ENCODE measurements around the gene TMED10. TPM values are rescaled to one million over a fixed set of nuclear protein-coding genes. Genes with fewer than 3 reads are reported as not detected.

Gene TMED10
- total RNA-seq (401 TPM), polyA plus RNA-seq (ENCODE audit: insufficient read depth, low read depth, low replicate concordance) (222 TPM)
- long read RNA-seq, donor 1, full-length matches to known transcripts = 66 of 66 reads
- long read RNA-seq, donor 1, partial matches to known transcripts = 0 of 66 reads
- long read RNA-seq, donor 1, other reads (novel, unspliced or antisense) = 0 of 66 reads
- long read RNA-seq, donor 2, full-length matches to known transcripts = 78 of 78 reads
- long read RNA-seq, donor 2, partial matches to known transcripts = 0 of 78 reads
- long read RNA-seq, donor 2, other reads (novel, unspliced or antisense) = 0 of 78 reads
- long read RNA-seq, donor 3, full-length matches to known transcripts = 116 of 461 reads
- long read RNA-seq, donor 3, partial matches to known transcripts = 345 of 461 reads
- long read RNA-seq, donor 3, other reads (novel, unspliced or antisense) = 0 of 461 reads
- long read RNA-seq, donor 4, full-length matches to known transcripts = 84 of 91 reads
- long read RNA-seq, donor 4, partial matches to known transcripts = 7 of 91 reads
- long read RNA-seq, donor 4, other reads (novel, unspliced or antisense) = 0 of 91 reads
- long read RNA-seq, donor 5, full-length matches to known transcripts = 9 of 9 reads
- long read RNA-seq, donor 5, partial matches to known transcripts = 0 of 9 reads
- long read RNA-seq, donor 5, other reads (novel, unspliced or antisense) = 0 of 9 reads
- long read RNA-seq, donor 6, full-length matches to known transcripts = 104 of 110 reads
- long read RNA-seq, donor 6, partial matches to known transcripts = 6 of 110 reads
- long read RNA-seq, donor 6, other reads (novel, unspliced or antisense) = 0 of 110 reads
- long read RNA-seq, donor 7, full-length matches to known transcripts = 267 of 295 reads
- long read RNA-seq, donor 7, partial matches to known transcripts = 1 of 295 reads
- long read RNA-seq, donor 7, other reads (novel, unspliced or antisense) = 27 of 295 reads
- long read RNA-seq, donor 8, full-length matches to known transcripts = 51 of 57 reads
- long read RNA-seq, donor 8, partial matches to known transcripts = 6 of 57 reads
- long read RNA-seq, donor 8, other reads (novel, unspliced or antisense) = 0 of 57 reads
- long read RNA-seq, donor 9, full-length matches to known transcripts = 38 of 38 reads
- long read RNA-seq, donor 9, partial matches to known transcripts = 0 of 38 reads
- long read RNA-seq, donor 9, other reads (novel, unspliced or antisense) = 0 of 38 reads
- long read RNA-seq, donor 10, full-length matches to known transcripts = 63 of 260 reads
- long read RNA-seq, donor 10, partial matches to known transcripts = 102 of 260 reads
- long read RNA-seq, donor 10, other reads (novel, unspliced or antisense) = 95 of 260 reads

DNA sequence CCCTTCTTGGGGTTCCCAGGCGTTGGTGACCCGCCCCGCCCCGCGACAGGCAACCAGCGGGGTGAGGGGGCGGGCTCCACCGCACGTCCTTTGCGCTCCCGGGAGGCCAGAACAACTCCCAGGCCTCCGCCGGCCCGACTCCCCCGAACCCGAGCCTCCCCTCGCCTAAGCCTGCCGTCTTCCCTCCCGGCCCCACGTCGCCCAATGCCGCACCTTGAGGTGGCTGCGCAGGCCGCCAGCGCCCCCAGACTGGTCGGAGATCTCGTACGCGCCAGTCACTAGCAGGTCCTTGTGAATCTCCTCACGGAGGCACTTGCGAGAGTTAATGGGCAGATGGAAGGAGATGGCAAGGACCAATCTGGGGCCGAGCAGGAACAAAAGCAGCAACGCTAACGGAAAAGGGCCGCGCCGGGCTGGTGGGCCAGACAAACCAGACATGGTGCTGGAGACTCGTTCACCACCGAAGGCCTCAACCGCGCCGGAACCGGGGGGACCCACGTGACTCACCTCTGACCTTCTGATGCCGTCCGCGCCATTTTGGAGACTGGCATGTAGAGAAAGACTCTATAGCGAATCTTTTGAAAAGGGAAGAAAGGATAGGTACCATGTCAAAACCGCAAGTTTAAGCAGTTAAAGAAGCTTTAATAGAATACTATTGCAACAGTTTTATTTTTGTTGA lies at the start of gene TMED10:
Gene TMED10, minus strand, starts transcription at position 471 of the 679 bp plus-strand sequence. Its CDS starts 33 bp downstream, at position 438.
- peak within 1 kb of the TSS; percentile 78 to 96 (median 88) for H3K4me3 ChIP-seq (ENCODE audit: low read length in 3 of 3)
- TF ChIP-seq, protein P1, sequence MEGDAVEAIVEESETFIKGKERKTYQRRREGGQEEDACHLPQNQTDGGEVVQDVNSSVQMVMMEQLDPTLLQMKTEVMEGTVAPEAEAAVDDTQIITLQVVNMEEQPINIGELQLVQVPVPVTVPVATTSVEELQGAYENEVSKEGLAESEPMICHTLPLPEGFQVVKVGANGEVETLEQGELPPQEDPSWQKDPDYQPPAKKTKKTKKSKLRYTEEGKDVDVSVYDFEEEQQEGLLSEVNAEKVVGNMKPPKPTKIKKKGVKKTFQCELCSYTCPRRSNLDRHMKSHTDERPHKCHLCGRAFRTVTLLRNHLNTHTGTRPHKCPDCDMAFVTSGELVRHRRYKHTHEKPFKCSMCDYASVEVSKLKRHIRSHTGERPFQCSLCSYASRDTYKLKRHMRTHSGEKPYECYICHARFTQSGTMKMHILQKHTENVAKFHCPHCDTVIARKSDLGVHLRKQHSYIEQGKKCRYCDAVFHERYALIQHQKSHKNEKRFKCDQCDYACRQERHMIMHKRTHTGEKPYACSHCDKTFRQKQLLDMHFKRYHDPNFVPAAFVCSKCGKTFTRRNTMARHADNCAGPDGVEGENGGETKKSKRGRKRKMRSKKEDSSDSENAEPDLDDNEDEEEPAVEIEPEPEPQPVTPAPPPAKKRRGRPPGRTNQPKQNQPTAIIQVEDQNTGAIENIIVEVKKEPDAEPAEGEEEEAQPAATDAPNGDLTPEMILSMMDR (IDR thresholded peaks at IDR 0.05; ENCODE audit: borderline replicate concordance, extremely low read depth, insufficient read depth) = no peak
- H3K9me3 ChIP-seq (ENCODE audit: control insufficient read depth in 2 of 3, insufficient read depth in 1 of 3, low read length in 3 of 3) = no peaks in the 10 kb centered on the region
- DNase-seq (peak; percentile 91 to 97 (median 96)), FAIRE-seq (no peak)
- H3K36me3 ChIP-seq (ENCODE audit: control insufficient read depth in 2 of 3, insufficient read depth in 3 of 3, low read length in 3 of 3) = no peaks in the 10 kb centered on the region
- H3K9ac ChIP-seq (ENCODE audit: low read length in 3 of 3) = peak within 1 kb of the TSS; percentile 64 to 93 (median 79)
- H3K27ac ChIP-seq (ENCODE audit: low read depth in 2 of 2, low read length in 2 of 2) = peak within 1 kb of the TSS; percentile 97
- no peaks in the 10 kb centered on the region for H3K27me3 ChIP-seq (ENCODE audit: control insufficient read depth, insufficient read depth, low read length)
- intact Hi-C loops (cut with DNase I) = no loop called here
- H3K4me1 ChIP-seq (ENCODE audit: control insufficient read depth in 2 of 3, insufficient read depth in 2 of 3, low read depth in 1 of 3, low read length in 3 of 3) = peaks cover 0 to 11% (median 0%) of the 10 kb centered on the region in 3 donors

DNA sequence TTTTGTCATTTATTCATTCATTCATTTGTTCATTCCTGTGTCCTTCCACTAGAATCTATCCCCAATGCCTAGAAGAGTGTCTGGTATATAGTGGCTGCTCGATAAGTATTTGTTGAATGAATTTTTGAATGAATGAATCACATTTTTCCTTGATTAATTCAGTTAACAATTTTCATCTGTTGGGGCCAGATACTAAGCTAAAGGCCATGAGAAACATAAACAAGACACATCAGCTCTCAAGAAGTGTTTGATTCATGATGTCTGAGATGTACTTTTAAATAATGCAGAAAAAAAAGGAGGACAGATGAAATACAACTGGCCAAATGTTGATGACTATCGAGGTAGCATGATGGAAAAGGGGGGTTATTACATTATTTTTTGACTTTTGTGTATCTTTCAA lies 48.1 kb upstream of the TMED10 start:
- DNase-seq = no peak
- no peak for FAIRE-seq

More for the DNA sequence above, 48.1 kb upstream of the TMED10 start:
- TF ChIP-seq, protein P1 (IDR thresholded peaks at IDR 0.05; ENCODE audit: borderline replicate concordance, extremely low read depth, insufficient read depth) = no peak
- Histone ChIP-seq H3K4me3 (ENCODE audit: low read length in 3 of 3) (no peak overlapping the region), H3K27ac (ENCODE audit: low read depth in 2 of 2, low read length in 2 of 2) (no peak overlapping the region), H3K9me3 (ENCODE audit: control insufficient read depth in 2 of 3, insufficient read depth in 1 of 3, low read length in 3 of 3) (no peaks in the 10 kb centered on the region), H3K36me3 (ENCODE audit: control insufficient read depth in 2 of 3, insufficient read depth in 3 of 3, low read length in 3 of 3) (no peaks in the 10 kb centered on the region), H3K4me1 (ENCODE audit: control insufficient read depth in 2 of 3, insufficient read depth in 2 of 3, low read depth in 1 of 3, low read length in 3 of 3) (peaks cover 0 to 5% (median 0%) of the 10 kb centered on the region in 3 donors), H3K27me3 (ENCODE audit: control insufficient read depth, insufficient read depth, low read length) (no peaks in the 10 kb centered on the region), H3K9ac (ENCODE audit: low read length in 3 of 3) (no peak overlapping the region)
- intact Hi-C loops (cut with DNase I) = no loop called here

Data from kidney (tissue), 22 donors.